Activated CD4-positive, CD25-positive, alpha-beta regulatory T cell treated with anti-CD3 and anti-CD28 coated beads, Interleukin-2, amount 50 U/mL, for 24 hours (primary cell): Measurements from ENCODE around the gene SULT1B1.

Experiments used
- ATAC-seq, 2 donors: fragments of 150-1000 bp; cut with Tn5 transposase; one replicate each; pipeline ENCODE4 v1.10.0; 2021; ENCODE audit warnings: mild to moderate bottlenecking in 1 of 2, moderate library complexity in 1 of 2

SULT1B1 gene

DNA sequence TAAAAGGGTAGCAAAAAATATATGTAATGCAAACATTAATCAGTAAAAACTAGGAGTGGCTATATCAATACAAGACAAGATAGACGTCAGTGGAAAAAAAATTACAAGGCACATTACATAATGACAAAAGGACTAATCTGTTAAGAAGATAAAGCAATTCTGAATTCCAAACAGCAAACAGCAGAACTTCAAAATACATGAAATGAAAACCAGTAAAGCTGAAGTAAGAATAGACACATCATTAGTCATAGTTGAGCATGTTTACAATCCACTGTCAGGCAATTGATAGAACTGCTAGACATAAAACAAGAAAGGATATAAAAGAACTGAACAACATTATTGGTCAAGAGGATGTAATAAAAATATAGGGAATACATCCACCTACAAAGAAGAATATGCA is 12.2 kb downstream of the SULT1B1 start:
- no peak for ATAC-seq

DNA sequence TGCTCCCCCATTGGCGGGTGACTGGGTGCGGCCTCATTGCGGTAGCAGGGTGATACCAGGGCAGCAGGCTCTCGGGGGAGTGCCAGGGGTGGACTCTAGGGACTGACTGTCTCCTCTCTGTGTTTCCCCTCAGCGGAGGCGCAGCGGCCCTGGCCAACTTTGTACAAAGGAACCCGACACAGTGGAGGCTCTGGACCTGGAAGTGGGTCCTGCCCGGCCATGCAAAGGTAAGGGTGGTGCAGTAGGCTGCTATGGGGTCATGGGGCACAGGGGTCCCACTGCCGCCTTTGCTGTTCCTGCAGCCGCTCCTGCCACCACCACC is 16.3 kb downstream of the SULT1B1 start:
- ATAC-seq = no peak

DNA sequence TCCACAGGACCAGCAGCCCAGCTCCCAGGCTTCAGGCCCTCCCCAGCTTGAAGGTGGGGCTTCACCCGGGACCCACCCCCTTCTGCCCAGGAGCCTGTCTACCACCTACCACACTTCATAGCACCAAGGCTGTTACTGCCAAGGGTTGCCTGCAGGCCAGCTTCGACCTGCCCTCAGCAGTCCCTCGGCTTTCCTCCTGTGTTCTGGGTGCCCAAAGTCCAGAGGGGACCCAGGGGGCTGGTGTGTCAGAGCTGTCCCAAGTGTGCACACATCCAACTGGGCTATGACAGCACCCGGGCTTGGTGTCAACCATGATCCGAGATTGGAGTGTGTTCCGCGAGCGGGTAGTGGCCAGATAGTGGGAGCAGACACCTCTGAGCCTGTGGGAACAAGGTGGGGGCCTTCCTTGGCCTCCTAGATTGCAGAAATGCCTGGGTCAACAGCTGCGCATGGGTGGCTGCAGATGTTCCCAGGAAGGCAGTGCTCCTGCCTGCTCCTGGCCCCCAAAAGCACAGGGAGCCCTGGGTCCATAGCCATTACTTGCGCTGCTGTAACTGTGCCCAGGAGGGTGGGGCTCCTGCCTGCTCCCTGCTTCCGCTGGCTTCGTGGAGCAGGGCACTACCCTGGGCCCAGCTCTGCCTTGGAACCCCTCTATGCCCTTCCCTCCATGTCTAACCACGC is 16.8 kb downstream of the SULT1B1 start:
- ATAC-seq = no peak

DNA sequence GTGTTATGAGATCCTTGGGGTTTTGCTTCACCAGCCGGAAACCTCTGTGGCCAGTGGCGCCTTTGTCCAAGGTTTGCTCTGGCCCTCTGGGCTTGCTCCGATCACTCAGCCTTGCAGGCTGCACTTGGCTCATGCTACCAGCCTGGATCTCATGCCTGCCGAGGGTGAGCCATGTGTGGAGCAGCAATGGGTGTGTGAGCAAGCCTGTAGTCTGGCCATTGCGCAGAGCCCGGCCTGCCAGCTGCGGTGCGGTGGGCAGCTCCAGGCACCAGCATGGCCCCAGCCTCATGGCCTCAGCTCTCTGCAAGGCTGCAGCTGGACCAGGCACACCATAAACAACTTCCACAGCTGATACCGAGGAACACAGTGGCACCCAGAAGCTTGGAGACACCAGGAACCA is 17.8 kb downstream of the SULT1B1 start:
- ATAC-seq = no peak

DNA sequence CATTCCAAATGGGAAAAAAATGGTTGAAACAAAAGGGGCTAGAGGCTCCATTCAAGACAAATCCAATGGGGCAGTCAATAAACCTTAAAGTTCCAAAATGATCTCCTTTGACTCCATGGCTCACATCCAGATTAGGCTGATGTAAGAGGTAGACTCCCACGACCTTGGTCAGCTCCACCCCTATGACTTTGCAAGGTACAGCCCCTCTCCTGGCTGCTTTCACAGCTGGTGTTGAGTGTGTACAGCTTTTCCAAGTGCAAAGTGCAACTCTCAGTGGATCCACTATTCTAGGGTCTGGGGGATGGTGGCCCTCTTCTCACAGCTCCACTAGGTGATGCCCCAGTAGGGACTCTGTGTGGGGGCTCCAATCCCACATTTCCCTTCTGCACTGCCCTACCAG is 21.5 kb downstream of the SULT1B1 start:
- no peak for ATAC-seq

DNA sequence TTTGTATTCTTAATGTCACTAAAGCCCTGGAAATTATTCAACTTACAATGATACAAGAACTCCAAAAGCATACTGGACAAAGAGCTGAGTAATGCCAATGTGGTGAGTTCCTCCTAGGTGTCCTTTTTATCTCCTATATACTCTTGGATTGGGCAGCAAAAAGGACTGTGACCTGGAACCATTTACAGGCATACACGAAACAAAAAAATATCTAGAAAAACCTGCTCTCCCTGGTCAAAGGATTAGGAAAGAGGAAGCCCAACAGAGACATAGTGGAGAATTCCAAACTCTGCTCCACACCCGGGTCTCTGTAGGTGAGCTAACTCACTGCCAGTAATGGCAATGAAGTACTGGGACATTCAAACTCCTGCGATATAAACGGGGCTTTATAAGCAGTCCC is 25.3 kb downstream of the SULT1B1 start:
- ATAC-seq = no peak

DNA sequence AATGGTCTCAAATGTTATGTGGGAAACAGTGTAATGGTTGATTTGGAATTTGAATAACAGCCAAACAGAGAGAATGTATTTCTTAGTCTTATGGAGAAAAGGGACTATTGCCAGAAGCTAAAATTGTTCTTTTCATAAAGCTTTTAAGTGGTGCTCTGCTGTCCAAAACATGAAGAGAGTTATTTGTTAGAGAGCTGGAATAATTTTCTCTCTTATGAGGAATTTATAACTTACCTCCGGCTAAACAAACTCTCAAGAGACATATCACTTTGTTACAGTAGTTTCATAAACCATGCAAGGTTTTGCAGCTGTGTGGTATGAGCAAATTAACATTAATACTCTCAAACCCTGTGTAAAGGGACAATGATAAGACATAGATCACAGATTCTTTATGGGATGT is 28.6 kb downstream of the SULT1B1 start:
- ATAC-seq = no peak

DNA sequence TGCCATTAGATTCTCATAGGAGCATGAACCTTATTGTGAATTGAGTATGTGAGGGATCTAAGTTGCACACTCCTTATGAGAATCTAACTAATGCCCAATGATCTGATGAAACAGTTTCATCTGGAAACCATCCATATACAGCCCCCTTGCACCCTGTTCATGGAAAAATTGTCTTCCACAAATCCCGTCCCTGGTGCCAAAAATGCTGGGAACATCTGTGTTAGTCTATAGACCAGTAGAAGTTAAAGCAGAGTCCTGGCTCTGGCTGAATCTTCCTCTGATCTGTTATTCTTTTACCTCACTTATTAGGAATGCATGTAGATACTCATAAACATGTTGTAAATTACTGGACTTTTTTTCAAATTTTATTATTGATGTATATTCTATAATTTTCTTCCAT is 29.2 kb downstream of the SULT1B1 start:
- ATAC-seq = no peak

DNA sequence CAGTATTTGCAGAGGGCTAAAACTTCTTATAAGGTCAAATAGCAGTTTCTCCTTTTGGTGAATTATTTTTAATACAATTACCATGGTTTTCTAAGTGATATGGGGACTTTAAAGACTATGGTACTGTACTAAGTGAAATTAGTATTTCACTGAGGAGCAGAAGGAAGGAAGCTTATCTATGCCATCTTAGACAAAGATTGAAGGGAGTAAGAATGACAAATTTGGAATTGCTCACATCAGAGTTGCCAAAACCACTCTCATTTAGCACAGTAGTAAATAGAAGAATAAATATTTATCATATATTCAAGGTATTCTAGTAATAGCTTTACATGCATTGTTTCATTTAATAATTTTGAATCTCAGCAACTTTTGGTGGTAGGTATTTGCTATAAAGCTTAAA is 30.4 kb downstream of the SULT1B1 start:
- no peak for ATAC-seq

DNA sequence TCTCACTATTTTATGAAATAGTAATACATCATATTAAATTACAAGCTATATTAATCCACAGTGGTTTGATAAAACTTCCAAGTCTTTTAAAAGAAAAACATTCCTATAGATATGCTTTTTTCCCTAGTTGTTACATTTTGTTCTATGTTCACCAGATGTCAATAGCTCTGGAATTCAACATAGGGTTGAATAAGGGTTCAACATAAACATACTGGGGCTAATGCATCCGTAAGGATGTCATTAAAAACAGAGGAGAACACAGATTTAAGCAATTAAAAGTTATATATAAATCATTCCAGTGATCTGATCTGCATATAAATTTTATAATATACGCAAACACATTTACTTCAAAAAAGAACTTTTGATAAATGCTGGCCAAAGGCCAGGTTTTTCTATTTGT is 32.5 kb downstream of the SULT1B1 start:
- ATAC-seq = no peak

DNA sequence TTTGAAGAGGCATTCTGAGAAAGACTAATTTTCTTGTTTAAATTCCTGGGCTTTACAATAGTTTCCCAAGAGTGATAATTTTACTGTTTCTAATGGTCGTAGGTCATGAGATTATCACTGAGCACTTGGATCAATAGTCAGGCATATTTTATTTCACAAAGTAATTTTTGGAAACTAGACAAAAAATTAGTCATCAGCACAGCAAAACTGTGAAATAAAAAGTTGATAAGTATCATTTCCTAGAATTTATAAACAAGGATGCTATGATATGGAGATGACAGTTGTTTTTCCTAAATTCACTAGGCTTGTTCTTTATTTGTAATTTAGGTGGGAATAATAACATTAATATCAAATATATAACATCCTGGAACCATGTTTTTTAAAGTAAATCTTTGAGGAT is 33.0 kb downstream of the SULT1B1 start:
- no peak for ATAC-seq

DNA sequence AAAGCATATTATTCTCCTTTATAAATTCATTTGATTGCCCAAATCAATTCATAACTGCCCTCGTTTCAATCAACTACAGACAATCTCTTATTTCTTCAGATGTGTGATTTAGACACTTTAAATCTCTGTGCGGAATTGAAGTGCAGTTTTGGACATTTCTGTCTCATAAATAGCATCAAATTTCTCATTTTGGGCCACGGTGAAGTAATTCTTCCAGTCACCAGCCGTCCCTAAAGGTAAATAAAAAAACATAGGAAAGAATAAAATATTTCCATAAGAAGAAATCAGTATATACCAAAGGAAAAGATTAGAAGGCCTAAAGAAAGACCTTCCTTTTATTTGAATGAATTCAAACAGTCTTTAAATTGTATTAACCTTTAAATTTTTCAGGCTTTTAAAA is 33.4 kb downstream of the SULT1B1 start:
- no peak for ATAC-seq

DNA sequence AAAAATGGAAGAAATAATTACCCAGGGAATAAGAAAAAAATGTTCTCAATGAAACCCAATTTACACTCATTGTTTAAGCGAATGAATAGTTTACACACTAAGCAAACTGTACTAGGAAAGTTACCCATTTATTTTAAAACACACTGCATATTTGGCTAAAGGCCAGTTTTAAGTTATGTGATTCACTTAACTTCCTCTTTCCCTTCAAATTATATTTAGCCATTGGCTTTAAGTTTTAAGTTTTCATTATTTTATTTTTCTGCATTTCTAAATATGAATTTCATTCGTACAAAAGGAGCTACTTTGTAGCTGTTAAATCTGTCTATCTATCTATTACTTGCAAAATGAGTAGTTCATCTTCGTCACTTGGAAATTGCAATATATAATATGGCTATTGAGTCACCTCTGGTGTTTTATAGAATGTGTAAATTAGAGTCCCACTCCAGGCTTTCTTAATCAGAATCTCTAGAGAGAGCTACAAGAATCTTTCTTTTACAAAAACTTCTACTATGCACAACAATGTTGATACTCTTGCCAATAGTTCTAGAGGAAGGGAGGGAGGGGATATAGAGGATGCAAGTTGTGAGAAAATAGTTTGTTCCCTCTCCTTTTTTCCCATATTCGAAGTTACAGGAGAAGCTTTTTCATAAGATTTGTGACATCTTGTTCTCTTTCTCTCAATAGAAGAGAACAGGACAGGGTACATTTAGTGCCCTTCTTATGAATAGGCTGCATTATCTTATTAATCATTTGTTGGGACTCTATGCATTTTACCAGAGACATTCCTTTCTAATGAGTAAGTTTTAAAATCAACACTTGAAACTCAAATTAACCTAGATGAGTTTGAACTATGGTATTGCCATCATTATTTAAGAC is 41.8 kb downstream of the SULT1B1 start:
- ATAC-seq = no peak

DNA sequence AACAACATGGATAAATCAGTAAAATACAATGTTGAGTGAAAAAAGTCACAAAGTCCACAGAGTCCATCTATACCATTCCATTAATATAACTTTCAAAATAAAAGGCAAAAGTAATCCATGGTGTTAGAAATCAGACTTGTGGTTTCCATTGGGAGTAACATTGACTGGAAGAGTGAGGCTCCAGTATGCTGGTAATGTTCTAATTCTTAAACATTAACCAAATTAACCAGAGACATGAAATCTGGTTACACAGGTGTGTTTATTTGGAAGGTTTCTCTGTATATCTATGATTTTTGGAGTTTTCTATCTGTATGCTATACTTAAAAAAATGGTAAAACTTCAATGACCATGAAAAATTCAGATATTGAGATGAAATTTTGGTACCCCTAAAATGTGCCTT is 42.6 kb downstream of the SULT1B1 start:
- no peak for ATAC-seq

DNA sequence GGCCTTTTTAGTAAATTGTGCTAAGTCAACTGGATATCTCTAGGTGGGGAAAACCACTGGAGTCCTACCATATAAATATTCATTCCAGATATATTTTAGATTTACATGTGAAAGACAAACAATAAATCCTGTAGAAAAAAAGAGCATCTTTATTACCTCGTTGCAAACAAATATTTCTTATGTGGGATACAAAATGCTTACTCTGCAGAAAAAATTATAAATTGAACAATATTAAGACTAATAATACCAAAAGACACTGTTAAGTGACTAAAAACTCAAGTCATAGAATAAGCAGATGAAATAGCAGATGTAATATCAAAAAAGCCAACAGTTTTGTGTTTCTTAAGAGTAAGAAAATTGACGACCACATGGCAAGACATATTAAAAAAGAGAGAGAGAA is 43.8 kb downstream of the SULT1B1 start:
- ATAC-seq = no peak

DNA sequence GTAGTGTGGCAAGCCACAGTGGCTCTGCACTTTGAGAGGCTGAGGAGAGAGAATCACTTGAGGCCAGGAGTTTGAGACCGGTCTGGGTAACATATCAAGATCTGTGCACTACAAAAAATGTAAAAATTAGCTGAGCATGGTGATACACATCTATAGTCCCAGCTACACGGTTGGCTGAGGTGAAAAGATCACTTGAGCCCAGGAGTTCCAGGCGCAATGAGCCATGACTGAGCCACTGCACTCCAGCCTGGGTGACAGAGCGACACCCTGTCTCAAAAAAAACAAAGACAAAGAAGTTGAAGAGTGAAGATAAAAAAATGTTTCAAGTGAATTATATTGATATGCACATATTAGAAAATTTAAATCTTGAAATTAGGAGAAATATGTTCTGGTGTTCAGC is 46.3 kb downstream of the SULT1B1 start:
- ATAC-seq = no peak

DNA sequence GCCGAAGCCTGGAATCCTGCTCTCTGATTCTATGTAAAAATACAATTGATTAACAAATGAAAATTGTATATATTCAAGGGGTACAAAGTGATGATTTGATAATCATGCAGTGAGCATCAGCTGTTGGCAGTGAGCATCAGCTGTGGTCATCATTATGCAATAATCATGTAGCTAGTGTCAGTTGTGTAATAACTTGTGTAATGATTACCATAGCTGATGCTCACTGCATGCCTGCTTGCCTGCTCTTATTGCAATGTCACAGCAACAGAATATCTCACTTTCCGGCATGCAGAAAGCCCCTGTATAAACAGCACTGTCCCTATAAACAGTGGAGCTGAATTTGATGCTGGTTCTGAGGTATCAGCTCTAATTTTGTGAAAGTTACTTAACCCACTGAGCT is 46.8 kb downstream of the SULT1B1 start:
- no peak for ATAC-seq

DNA sequence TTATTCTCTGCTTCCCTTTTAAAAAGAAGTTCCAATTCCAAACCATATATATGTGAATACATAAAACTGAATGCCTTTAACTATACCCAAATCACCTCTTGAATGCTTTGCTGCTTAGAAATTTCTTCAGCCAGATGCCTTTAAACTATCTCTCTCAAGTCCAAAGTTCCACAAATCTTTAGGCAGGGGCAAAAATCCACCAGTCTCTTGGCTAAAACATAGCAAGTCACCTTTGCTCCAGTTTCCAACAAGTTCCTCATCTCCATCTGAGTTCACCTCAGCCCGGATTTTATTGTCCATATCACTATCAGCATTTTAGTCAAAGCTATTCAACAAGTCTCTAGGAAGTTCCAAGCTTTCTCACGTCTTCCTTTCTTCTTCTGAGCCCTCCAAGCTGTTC is 49.8 kb downstream of the SULT1B1 start:
- ATAC-seq = no peak

DNA sequence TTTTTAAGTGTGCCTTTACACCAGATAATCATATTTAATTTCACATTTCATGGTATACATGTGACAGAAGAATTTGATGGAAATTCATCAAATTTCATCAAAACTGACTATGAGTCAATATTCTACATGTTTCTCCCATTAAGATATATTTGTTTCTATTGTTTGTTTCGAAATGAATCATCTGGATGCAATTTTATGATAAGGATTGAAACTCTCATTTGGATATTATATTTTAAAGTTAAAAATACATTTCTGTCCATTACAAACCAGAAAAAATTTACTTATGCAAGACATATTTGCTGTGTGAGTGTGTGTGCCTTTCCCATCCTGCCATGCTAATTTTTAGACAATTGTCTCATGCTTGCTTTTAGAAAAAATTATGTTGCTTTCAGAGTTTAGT is 52.2 kb downstream of the SULT1B1 start:
- no peak for ATAC-seq

DNA sequence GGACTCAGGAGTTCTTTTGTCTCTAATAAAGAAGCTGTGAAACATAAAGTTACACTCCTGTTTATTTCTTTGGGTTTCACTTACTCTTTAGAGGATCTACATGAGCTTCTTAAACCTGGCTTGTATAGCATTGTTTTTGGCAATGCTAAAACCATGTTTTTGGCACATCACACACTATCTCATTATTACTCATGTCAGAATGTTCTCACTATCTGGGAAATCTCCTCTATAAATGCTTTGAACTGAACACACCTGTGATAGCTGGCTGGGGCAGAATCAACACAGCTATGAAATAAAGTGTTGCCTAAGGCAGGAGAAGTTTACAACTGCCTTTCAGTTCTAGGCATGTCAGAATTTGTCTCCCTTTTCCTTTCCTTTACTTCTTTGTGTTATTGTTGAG is 52.6 kb downstream of the SULT1B1 start:
- no peak for ATAC-seq

DNA sequence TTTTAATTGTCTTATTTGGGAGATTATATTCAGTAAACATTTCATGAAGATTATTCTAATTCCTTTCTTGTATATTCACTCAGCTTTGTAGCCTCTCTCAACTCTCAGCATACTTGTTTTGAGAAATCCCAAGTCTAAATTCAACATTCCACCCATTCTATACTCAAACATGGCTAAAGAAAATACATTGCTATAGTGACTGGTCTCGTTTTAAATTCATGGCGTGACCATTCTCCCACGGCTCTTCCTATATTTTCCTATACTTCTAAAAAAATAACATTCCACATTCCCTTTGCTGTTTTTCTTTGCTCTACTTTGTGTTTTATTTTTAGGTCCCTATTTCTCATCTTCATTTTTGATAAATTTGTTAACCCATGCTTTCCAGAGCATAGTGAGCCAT is 58.2 kb downstream of the SULT1B1 start:
- ATAC-seq = no peak

DNA sequence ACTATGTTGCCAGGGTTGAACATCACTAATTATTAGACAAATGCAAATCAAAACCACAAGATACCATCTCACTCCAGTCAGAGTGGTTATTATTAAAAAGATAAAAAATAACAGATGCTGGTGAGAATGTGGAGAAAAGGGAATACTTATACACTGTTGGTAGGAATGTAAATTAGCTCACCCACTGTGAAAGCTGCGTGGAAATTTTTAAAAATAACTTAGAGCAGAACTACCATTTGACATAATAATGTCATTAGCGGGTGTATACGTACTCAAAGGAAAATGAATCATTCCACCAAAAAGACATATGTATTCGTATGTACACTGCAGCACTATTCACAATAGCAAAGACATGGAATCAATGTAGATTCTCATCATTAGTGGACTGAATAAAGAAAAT is 58.7 kb downstream of the SULT1B1 start:
- no peak for ATAC-seq

DNA sequence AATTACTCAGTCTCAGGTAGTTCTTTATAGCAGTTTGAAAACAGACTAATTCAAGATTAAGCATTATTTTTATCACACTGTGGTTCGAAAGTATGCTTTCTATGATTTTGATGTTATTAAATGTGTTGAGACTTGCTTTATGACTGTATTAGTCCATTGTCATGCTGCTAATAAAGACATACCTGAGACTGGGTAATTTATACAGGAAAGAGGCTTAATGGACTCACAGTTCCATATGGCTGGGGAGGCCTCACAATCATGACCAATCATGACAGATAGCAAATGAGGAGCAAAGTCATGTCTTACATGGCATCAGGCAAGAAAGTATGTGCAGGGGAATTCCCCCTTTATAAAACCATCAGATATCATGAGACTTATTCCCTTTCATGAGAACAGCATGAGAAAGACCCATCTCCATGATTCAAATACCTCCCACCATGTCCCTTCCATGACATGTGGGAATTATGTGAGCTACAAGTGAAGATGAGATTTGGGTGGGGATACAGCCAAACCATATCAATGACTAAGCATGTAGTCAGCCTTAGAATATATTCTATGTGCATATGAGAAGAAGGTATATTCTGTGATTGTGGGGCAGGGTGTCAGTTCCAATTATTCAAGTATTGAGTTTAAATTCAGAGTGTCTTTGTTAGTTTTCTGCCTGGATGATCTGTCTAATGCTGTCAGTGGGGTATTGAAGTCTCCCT is 62.7 kb downstream of the SULT1B1 start:
- ATAC-seq = no peak

DNA sequence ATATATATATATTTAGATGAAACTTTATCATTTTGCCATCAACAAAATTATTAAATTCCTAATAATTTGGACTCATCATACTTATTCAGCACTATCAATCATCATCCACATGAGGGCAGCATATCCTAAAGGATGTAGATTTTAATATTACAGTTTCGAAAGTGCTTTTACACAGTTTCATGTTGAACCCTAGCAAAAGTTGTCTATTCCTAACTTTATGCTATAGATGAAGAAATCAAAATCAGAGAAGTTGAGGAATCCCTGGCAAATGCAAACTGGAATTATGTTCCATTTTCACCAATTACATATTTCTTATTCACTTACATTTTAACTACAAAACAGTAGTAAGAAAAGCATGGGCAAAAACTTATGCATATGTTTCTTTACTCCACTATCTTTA is 70.8 kb downstream of the SULT1B1 start:
- ATAC-seq = no peak
